Skin epidermis (tissue), 12 donors: ENCODE measurements around the gene RPS25.
"Not testable (repeated sequence)": the region's sequence is repeated elsewhere in the genome, so short reads cannot be mapped to it uniquely, and the experiment has no call there.

Experiments
- H3K27ac ChIP-seq, 21 experiments: fragments of 200-600 bp; sonication (generic) in 11 of 21; one replicate each; pipeline ENCODE4 v1.5.0; 2020; ENCODE audit warnings: mild to moderate bottlenecking in 3 of 21, inconsistent platforms in 2 of 21, moderate library complexity in 2 of 21
- H3K4me3 ChIP-seq, 7 experiments: fragments of 200-600 bp; sonication (generic) in 2 of 7; one replicate each; pipeline ENCODE4 v1.5.0; 2020; ENCODE audit warnings: inconsistent platforms in 2 of 7, mild to moderate bottlenecking in 2 of 7, moderate library complexity in 1 of 7

RPS25 gene

GRCh38 chr11:119041821-119042514 is 23.8 kb upstream of the RPS25 start:
- Histone ChIP-seq H3K4me3 (no peak overlapping the region), H3K27ac (no peak overlapping the region)

DNA sequence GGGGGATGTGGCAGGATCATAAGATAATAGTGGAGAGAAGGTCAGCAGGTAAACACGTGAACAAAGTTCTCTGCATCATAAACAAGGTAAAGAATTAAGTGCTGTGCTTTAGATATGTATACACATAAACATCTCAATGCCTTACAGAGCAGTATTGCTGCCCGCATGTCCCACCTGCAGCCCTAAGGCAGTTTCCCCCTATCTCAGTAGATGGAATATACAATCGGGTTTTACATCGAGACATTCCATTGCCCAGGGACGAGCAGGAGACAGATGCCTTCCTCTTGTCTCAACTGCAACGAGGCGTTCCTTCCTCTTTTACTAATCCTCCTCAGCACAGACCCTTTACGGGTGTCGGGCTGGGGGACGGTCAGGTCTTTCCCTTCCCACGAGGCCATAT is 21.3 kb upstream of the RPS25 start:
- H3K4me3 ChIP-seq, H3K27ac ChIP-seq: not testable (repeated sequence)

GRCh38 chr11:119038884-119039283 is 20.7 kb upstream of the RPS25 start:
- no peak overlapping the region for H3K4me3 ChIP-seq

DNA sequence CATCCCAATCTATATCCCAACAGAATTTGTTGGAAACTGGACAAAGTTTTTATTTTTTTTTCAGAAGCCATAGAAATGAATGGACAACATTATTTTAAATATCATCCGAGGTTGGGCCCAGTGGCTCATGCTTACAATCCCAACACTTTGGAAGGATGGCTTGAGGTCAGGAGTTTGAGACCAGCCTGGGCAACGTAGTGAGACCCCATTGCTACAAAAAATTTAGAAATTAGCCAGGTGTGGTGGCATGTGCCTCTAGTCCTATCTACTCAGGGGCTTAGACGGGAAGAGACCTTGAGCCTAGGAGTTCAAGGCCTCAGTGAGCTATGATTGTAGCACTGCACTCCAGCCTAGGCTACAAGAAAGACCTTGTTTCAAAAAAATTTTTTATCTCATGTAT is 16.7 kb upstream of the RPS25 start:
- H3K4me3 ChIP-seq, result no peak overlapping the region
- H3K27ac ChIP-seq, result no peak overlapping the region

More at GRCh38 chr11:119038884-119039283, 20.7 kb upstream of the RPS25 start:
- no peak overlapping the region for H3K27ac ChIP-seq

GRCh38 chr11:119033421-119033820 is 15.3 kb upstream of the RPS25 start:
- not testable (repeated sequence) for H3K4me3 ChIP-seq

GRCh38 chr11:119031912-119032280 is 13.8 kb upstream of the RPS25 start:
- Histone ChIP-seq H3K27ac (no peak overlapping the region), H3K4me3 (no peak overlapping the region)

More at GRCh38 chr11:119033421-119033820, 15.3 kb upstream of the RPS25 start:
- not testable (repeated sequence) for H3K27ac ChIP-seq

DNA sequence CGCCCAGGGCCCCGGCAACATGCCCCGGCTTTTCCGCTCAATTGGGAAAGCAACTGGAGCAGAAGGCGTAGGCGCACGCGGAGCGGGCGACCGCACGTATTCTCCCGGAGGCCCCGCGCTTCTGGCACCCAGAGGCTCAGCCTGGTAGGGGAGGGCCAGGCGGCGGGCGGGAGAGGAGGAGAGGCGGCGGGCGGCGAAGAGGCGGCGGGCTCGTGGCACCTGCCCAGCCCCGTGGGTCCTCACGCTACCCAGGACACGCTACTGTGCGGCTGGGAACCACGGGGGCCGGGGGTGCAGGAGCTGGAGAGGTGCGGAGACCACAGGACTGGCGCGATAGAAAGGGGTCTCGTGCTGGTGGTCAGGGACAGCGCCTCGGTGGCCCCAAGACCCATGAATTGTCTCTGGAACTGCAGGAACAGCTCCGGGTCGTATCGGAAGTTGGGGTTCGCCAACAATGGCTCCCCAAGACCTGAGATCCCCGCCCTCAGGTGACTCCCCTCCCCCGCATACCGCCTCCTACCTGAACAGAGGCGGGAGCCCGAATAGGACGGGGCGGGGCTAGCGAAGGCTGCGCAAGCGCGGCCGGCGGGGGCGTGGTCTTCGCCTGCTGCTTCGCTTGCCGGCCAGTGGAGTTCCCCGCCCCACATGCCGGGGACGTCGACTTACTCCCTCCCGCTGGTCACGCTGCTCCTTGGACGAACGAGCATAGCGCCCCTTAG is 12.3 kb upstream of the RPS25 start, which contains the start of gene SLC37A4:
Gene SLC37A4, minus strand, starts transcription at position 549 of the 719 bp plus-strand sequence.
- Histone ChIP-seq H3K4me3 (peak within 1 kb of the TSS; percentile 64 to 80 (median 76)), H3K27ac (peak within 1 kb of the TSS; percentile 71 to 95 (median 85))

DNA sequence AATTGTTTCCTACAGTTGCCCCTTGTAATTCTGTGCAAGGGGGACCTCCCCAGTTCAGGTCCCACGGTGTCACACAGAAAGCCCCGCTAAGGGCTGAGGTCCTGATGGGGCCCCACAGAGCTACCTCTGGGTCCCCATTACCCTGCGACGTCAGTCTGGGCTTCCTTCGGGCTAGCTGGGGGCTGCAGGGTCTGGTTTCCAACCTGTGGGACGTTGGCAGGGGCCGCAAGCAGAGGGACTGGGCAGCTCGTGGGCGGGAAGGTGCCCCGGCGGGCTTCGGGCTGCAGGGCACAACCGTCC is 11.8 kb upstream of the RPS25 start:
- peak overlapping the region; percentile 64 to 80 (median 76) for H3K4me3 ChIP-seq
- H3K27ac ChIP-seq, result peak overlapping the region; percentile 71 to 95 (median 85)

GRCh38 chr11:119029340-119030028 is 11.3 kb upstream of the RPS25 start:
- Histone ChIP-seq H3K27ac (peak overlapping the region in 20 of 21 experiments; percentile 74 to 95 (median 86)), H3K4me3 (peak overlapping the region; percentile 64 to 80 (median 76))

GRCh38 chr11:119029069-119029339 is 10.9 kb upstream of the RPS25 start:
- H3K4me3 ChIP-seq, result no peak overlapping the region
- peak overlapping the region in 14 of 21 experiments; percentile 14 to 95 (median 86) for H3K27ac ChIP-seq

GRCh38 chr11:119028346-119029068 is 10.4 kb upstream of the RPS25 start:
- Histone ChIP-seq H3K4me3 (no peak overlapping the region), H3K27ac (peak overlapping the region in 12 of 21 experiments; percentile 14 to 95 (median 86))

DNA sequence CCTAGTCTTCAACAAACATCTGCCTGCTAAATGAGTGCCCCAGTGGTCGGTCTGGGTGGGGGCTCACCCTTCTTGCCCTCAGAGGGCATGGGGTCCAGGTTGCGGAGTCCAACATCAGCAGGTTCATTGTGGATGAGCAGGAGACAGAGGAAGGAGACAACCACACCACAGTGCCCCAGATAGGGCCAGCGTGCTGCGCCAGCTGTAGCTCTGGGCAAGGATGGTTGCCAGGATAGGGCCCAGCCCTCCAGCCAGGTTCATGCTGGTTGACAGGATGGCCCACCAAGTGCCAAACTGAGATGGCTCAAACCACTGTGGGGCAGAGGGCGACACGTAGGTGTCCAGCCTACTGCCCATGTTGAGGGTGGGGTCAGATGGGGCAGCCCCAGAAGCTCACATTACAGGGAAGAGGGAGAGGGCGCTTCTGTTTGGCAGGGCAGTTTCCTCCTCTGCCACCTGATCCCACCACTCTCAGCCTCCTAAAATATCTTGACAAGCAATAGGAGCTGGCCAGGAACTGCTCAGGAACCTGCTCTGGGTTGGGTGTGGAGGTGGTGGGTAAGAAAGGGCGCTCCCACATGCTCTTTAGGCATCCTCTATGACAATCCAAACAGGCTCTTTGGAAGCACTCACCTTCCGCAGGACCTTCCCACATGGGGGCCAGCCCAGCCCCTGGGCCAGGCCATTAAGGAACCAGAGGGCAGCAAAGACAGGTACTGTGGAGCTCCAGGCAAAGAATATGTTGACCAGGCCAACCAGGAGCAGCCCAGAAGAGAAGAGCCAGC is 9.6 kb upstream of the RPS25 start:
- no peak overlapping the region for H3K4me3 ChIP-seq
- H3K27ac ChIP-seq, result peak overlapping the region in 1 of 21 experiments; percentile 21

- H3K27ac ChIP-seq, result no peak overlapping the region
- no peak overlapping the region for H3K4me3 ChIP-seq
Measured at GRCh38 chr11:119026970-119027369, 8.8 kb upstream of the RPS25 start.

GRCh38 chr11:119025978-119026766 is 8.0 kb upstream of the RPS25 start:
- H3K4me3 ChIP-seq, result no peak overlapping the region
- H3K27ac ChIP-seq, result peak overlapping the region in 1 of 21 experiments; percentile 6

DNA sequence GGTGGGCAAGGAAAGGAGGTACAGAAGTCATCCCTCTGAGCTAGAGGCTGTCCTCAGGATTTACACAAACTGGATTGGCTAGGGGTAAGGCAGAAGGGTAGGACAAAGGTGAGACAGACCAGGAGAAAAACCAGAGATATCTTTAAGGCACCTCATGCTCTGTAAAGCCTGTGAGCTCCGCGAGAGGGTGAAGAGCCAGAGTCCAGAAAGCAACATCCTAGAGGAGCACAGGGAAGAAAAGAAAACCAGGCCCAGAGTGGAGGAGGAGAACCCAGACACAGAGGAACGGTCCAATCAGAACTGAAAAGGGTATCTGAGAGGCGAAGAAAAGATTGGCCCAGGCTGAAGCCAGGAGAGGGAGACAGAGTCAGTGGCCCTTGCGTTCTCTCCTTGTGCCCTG is 7.4 kb upstream of the RPS25 start:
- H3K27ac ChIP-seq, result peak overlapping the region in 2 of 21 experiments; percentile 7 to 27
- H3K4me3 ChIP-seq, result no peak overlapping the region

DNA sequence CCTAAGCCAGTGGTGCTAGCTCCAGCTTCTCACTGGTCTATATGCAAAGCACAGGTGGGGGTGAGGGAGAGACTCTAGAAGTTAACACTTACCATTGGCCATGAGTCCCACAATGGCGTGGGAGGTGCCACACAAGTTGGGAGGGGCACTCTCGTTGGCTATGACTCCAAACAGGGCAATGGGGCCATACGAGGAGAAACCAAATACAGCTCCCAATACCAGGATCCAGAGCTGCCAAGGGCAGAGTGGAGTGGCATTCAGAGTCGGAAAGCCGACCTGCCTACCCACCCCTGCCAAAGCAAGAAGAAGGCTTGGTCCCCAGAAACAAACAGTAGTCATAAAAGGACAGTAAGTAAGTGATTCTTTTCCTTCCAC is 6.9 kb upstream of the RPS25 start:
- Histone ChIP-seq H3K27ac (peak overlapping the region in 5 of 21 experiments; percentile 0 to 52 (median 23)), H3K4me3 (no peak overlapping the region)

GRCh38 chr11:119024430-119025098 is 6.4 kb upstream of the RPS25 start:
- Histone ChIP-seq H3K4me3 (no peak overlapping the region), H3K27ac (peak overlapping the region in 6 of 21 experiments; percentile 0 to 52 (median 14))

GRCh38 chr11:119023741-119024140 is 5.6 kb upstream of the RPS25 start:
- no peak overlapping the region for H3K4me3 ChIP-seq
- H3K27ac ChIP-seq, result no peak overlapping the region
